ENCODE data around the gene PPP2R3B. TPM values are rescaled to one million over a fixed set of nuclear protein-coding genes. Genes with fewer than 3 reads are reported as not detected.

PPP2R3B gene
- total RNA-seq, 2 donors from 2014 or later: 6.8 to 14.5 TPM

DNA sequence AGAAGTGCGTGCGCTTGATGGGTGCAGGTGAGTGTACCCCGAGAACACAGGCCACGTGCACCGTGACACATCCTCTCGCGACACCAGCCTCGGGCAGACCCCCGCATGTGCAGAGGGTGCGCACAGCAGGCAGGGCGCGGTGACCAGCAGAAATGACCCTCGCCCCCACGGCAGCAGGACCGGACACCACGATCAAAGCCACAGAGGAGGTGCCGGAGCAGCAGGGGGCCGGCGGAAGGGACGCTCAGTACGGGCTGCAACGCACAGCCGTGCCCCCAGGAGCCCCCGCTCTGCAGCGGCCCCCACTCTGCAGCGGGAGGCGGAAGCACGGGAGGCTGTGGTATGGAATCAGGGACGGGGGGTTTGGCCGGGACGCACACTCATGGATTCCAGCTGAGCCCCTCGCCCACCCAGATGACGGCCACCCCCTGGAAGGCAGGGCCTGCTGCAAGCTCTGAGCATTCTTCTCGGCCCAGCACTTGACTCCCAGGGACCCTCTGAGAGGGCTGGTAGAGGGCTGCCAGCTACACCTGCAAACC lies 17.1 kb downstream of the PPP2R3B start:
- TF ChIP-seq CTCF (IDR thresholded peaks at IDR 0.05): no peak
- no peak overlapping the region for H3K27ac ChIP-seq
- ATAC-seq (ENCODE audit: insufficient number of reproducible peaks, low FRiP score, low read depth) (no peak), DNase-seq (ENCODE audit: low spot score) (no peak)
- H3K36me3 ChIP-seq: no peaks in the 10 kb centered on the region
- H3K4me3 ChIP-seq: no peak overlapping the region
- no peaks in the 10 kb centered on the region for H3K27me3 ChIP-seq (replicated peaks; ENCODE audit: insufficient read depth)
- H3K4me1 ChIP-seq (ENCODE audit: control insufficient read depth in 1 of 2, low read depth in 2 of 2): peaks cover 11 to 13% of the 10 kb centered on the region in 2 donors
- no peaks in the 10 kb centered on the region for H3K9me3 ChIP-seq

DNA sequence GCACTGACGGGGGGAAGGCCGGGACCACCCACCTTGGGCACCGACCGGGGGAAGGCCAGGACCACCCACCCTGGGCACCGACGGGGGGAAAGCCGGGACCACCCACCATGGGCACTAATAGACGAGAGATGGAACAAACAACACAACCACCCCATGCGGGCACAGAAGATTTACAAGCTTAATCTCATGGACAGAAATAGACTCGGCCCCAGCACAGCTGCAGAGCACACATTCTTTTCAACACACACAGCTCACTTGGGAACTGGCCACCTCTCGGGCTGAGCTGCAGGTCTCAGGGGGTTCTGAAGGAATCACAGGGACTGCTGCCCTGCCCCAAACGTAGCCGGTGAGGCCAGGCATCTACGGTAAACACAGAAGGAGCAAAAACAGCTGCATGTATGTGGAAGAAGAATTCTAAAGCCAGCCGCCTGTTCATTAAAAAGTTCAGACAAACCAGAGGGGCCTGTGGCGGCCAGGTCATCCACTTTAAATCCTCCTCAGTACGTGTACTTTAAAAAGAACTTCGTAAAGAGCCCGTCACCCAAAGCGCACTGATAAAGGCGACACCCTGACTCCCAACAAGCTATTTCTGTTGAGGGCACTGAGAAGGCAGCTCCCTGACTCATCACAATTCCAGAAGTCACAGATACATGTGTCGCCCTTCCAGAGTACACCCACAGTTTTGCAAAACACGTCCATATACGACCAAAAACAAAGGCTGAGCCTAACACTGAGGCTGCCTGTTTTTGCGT lies 17.7 kb downstream of the PPP2R3B start:
- TF ChIP-seq CTCF (IDR thresholded peaks at IDR 0.05): no peak
- Histone ChIP-seq H3K27me3 (replicated peaks; ENCODE audit: insufficient read depth) (no peaks in the 10 kb centered on the region), H3K4me3 (no peak overlapping the region), H3K4me1 (ENCODE audit: control insufficient read depth in 1 of 2, low read depth in 2 of 2) (peaks cover 6 to 8% of the 10 kb centered on the region in 2 donors), H3K27ac (no peak overlapping the region), H3K36me3 (no peaks in the 10 kb centered on the region), H3K9me3 (no peaks in the 10 kb centered on the region)
- ATAC-seq (ENCODE audit: insufficient number of reproducible peaks, low FRiP score, low read depth) (no peak), DNase-seq (ENCODE audit: low spot score) (no peak)

DNA sequence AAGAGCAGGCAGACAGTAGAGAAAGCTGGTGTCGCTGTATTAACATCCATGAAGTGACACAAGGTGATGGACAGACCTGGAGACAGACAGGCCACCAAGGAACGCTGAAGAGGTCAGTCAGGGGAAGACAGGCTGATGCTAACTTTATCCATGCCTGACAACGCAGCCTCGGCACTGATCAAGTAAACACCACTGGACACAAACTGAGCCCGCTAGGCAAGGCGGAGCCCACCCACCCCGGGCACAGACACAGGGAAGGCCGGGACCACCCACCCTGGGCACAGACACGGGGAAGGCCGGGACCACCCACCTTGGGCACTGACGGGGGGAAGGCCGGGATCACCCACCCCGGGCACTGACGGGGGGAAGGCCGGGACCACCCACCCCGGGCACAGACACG lies 18.8 kb downstream of the PPP2R3B start:
- no peak for TF ChIP-seq CTCF (IDR thresholded peaks at IDR 0.05)
- ATAC-seq (ENCODE audit: insufficient number of reproducible peaks, low FRiP score, low read depth): no peak

GRCh38 chrX:367349-367748 lies 19.4 kb downstream of the PPP2R3B start:
- no peak for TF ChIP-seq CTCF (IDR thresholded peaks at IDR 0.05)
- H3K27me3 ChIP-seq (replicated peaks; ENCODE audit: insufficient read depth): no peaks in the 10 kb centered on the region
- no peak overlapping the region for H3K27ac ChIP-seq
- H3K36me3 ChIP-seq: peaks cover 2% of the 10 kb centered on the region
- no peak for ATAC-seq (ENCODE audit: insufficient number of reproducible peaks, low FRiP score, low read depth)
- H3K4me1 ChIP-seq (ENCODE audit: control insufficient read depth in 1 of 2, low read depth in 2 of 2): no peaks in the 10 kb centered on the region
- no peak for DNase-seq (ENCODE audit: low spot score)
- H3K9me3 ChIP-seq: no peaks in the 10 kb centered on the region
- H3K4me3 ChIP-seq: no peak overlapping the region

More for the DNA sequence above, 18.8 kb downstream of the PPP2R3B start:
- Histone ChIP-seq H3K36me3 (peaks cover 2% of the 10 kb centered on the region), H3K4me3 (no peak overlapping the region), H3K9me3 (no peaks in the 10 kb centered on the region), H3K27me3 (replicated peaks; ENCODE audit: insufficient read depth) (no peaks in the 10 kb centered on the region), H3K4me1 (ENCODE audit: control insufficient read depth in 1 of 2, low read depth in 2 of 2) (peaks cover under 1 to 2% of the 10 kb centered on the region in 2 donors), H3K27ac (no peak overlapping the region)
- DNase-seq (ENCODE audit: low spot score): no peak

DNA sequence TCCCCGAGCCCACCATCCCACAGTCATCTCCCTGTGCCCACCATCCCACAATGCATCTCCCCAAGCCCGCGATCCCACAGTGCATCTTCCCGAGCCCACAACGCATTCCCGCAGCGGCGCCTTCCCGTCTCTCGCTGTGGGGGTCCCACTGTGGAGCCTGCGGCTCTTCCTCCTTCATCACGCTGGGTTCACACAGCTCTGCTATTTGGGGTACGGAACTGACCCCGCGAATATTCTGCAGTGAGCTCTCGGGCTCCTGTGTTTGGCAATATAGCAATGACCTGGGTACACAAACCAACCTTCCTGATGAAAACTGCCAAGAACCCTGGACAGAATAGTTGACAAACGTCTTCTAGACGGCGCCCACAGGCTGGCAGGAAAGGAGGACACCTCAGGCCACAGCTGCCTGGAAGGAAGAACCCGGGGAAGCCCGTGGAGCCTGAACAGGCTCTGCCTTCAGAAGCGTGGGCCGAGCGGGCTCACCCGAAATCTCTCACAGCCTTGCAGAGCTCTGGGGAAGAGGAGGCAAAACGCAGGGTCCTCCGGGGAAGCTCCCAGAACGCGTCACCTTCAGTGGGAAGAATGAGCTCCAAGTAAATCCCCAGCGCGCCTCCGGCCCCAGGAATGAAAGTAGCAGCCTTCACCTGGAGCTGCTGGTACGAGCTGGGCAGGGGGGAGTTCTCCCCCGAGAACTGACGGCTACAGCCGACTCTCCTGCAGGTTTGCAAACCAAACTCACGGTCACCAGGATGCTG lies 22.9 kb downstream of the PPP2R3B start:
- TF ChIP-seq CTCF (IDR thresholded peaks at IDR 0.05): no peak
- peaks cover 8% of the 10 kb centered on the region for H3K9me3 ChIP-seq
- no peaks in the 10 kb centered on the region for H3K27me3 ChIP-seq (replicated peaks; ENCODE audit: insufficient read depth)
- peaks cover 8% of the 10 kb centered on the region for H3K36me3 ChIP-seq
- H3K4me1 ChIP-seq (ENCODE audit: control insufficient read depth in 1 of 2, low read depth in 2 of 2): no peaks in the 10 kb centered on the region
- no peak overlapping the region for H3K4me3 ChIP-seq
- no peak overlapping the region for H3K27ac ChIP-seq
- ATAC-seq (ENCODE audit: insufficient number of reproducible peaks, low FRiP score, low read depth): no peak
- DNase-seq (ENCODE audit: low spot score): no peak

All from thoracic aorta (tissue), 2 donors.